Stimulated activated CD8-positive, alpha-beta memory T cell treated with anti-CD3 and anti-CD28 coated beads, Interleukin-12 subunit alpha, Interleukin-12 subunit beta, amount 100 ng/mL, for 4 hours (primary cell): ENCODE measurements around the gene PPP1R15B.

Source experiments
- DNase-seq: peaks from one replicate; pipeline ENCODE4 v3.0.0-alpha.2; 2020; ENCODE audit warnings: low read depth

The PPP1R15B gene

GRCh38 chr1:204411451-204412204 is at the start of gene PPP1R15B:
Gene PPP1R15B, minus strand, starts transcription at chr1:204411817. Its CDS starts 406 bp downstream, at chr1:204411411.
- peak; percentile 98 for DNase-seq

DNA sequence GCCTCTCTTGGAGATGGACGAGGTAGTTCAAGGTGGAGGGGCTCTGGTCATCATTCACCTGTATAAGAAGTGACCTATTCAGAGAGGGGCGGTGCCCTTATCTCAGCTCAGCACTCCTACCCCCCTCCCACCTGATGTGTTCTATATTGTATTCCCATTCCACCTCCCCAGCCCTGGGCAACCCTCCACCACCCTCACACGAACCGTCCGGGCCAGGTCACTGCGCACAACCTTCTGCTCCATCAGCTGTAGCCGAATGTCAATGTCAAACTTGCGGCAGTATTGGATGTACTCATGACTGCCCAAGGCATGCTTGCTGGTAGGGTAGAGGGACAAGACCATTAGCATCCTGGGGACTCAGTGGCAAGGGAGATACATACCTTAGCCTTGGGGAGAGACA is 48.7 kb upstream of the PPP1R15B start:
- DNase-seq, result no peak

DNA sequence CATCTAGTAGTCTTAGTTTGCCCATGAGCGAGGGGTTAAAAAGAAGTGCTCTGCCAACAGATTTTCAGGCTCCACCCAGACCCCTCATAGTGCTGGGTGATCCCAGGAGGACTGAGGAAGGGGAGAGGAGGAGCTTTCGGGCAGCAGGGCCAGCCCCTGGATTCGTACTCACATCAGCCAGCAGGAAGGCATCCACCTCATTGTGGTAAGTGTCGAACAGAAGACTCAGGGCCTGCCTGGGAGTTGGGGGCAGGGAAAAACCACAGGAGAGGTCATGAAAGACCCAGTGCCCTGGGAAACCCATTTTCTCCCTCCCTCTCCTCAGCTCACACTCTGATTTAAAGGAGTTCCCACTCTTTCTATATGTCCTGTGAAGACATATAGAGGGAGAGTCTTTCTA is 48.1 kb upstream of the PPP1R15B start:
- DNase-seq, result no peak

- no peak for DNase-seq
Measured at GRCh38 chr1:204457666-204458065, 46.0 kb upstream of the PPP1R15B start.

- no peak for DNase-seq
Measured at GRCh38 chr1:204456826-204457442, 45.3 kb upstream of the PPP1R15B start.

GRCh38 chr1:204455831-204456145 is 44.2 kb upstream of the PPP1R15B start:
- no peak for DNase-seq

GRCh38 chr1:204455063-204455830 is 43.6 kb upstream of the PPP1R15B start:
- no peak for DNase-seq

- DNase-seq, result no peak
Measured at GRCh38 chr1:204454476-204454875, 42.9 kb upstream of the PPP1R15B start.

- DNase-seq, result peak; percentile 66
Measured at GRCh38 chr1:204453141-204453772, 41.6 kb upstream of the PPP1R15B start.

DNA sequence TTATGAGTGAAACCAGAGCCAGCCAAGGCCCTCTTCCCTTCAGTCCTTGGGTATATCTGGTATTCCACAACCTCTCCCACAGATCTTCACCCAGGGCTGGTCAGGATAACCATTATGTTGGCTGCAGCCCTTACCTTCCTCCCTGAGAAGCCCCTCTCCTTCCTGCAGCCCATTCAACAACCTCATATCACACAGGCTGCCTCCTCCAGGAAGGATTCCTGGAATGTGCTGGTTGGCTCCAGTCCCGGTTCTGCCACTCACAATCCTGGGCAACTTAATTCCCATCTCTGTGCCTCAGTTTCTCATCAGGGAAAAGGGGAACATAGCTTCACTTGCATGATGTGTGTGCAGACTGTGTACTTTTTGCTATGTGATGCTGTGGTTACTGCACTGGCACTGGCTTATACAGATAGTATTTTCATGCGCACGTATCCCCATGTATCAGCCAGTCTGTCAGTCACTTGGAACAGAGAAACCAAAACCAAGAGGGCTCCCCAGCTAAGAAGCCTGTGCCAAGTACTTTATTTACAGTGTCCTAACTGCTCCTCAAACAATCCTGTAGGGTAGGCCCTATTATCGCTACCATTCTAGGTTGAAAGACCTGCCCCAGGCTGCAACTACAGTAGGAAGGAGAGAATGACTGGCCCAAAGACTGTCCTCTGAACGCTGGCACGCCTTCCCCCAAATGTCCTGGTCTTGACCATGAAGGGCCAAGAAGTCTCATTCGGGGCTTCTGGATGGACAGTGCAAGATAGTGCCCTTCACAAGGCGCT is 39.9 kb upstream of the PPP1R15B start:
- DNase-seq, result no peak

DNA sequence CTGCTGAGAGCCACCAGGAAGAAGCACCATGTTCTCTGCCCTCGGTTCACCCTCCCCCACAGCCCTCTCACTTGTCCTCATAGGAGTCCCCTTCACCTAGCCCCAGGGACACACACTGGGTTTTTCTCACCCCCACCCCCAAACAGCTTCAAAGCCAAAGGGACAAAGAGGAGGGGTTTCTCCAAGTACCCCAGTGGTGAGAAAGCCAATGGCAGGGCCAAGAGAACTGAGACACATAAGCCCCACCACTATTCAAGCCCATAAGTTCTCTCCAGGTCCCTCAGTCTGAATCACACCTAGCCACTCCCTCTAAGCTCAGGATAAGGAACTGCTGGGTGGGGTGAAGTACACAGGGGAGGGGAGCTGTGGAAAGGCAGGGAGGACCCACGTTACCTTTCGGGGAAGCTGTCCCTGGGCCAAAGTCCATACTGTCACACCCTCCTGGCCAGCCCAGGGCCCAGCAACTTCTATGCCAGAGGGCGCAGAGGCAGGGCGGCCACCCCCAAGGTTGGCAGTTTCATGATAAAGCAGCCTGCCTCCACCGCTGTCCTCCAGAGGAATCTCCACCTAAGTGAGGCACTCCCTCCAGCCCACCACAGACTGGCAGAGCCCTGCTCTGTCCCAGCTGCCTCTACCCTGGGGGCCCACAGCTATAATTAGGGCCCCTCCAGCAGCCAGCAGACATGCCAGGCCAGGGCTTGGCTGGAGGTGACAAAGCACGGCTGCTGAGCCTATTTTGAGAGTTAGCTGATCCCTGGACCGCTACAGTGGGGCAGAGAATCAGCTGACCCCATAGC is 39.0 kb upstream of the PPP1R15B start:
- no peak for DNase-seq

DNA sequence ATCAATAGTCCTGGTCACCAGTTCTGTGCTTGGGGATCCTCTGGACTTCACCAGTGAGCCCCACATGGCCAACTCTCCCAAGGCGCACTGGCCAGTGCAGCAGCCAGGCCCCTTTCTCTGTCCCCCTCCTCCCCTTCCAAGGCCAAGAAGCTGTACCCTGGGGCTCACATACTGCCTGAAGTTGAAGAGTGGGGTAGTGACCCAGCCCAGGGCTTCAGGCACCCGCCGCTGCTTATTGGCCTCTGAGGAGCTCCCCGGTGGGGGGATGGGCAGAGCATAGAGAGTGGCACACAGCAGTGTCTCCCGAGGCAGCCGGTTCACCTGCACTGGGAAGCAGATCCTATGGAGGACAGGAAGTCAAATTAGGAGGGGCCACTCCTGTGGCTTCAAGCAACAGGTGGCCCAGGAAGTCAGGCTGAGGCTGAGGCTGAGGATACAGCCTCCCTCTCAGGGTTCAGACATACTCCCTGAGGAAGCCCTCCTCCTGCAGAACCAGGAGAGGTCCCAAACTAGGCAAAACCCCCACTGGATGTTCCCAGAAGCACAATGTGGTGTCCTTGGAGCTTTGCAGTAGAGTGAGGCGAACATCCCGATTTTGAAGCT is 38.2 kb upstream of the PPP1R15B start:
- DNase-seq, result no peak

- DNase-seq, result no peak
Measured at GRCh38 chr1:204448991-204449677, 37.5 kb upstream of the PPP1R15B start.

GRCh38 chr1:204448344-204448964 is 36.8 kb upstream of the PPP1R15B start:
- no peak for DNase-seq

- no peak for DNase-seq
Measured at GRCh38 chr1:204447736-204448135, 36.1 kb upstream of the PPP1R15B start.

DNA sequence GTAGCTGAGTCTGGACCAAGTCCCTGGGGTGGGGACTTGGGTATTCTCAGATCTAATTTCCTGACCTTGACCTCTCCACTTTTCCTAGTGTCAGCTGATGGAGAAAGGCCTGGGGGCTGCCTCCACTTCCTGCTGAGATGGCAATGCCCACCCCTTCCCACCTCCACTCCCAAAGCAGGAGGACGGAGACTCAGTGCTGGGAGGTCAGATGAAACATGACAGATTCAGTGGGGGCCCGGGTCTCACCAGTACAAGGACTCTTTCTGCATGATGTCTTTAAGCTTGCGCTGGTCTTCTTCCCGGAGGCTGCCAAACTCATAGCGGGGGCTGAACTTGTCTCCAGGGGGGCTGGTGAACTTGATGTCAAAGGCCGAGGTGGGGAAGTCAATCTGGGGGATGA is 35.6 kb upstream of the PPP1R15B start:
- no peak for DNase-seq

DNA sequence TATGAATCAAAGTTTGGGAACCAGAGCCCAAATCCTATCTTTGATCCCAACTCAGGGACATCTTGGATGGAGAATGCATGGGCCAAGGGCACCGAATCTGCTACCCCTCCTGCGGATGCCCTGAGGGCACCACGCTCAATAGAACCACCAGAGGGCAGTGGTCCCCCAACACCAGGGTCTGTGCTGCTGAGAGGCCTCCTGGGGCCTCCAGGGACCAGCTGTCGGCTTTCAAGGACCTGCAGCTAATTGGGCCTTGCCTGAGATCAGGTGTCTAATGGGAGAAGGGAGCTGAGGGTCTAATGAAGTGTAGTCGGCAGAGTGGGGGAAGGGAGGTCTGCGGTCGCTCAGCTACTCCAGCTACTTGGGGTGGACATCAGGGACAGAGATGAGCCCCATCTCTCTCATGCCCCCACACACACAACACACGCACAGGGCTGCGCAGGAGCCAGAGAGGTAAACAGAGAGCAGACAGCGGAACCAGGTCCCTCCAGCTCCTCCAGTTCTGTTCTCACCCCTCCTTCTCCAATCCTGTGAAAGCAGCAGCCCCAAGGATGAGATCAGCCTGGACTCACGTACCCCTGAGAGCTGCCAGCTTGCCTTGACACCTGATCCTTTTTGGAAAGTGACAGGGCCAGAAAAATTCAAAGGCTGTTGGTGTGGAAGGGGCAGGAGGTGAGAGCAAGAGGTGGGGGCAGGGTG is 34.9 kb upstream of the PPP1R15B start:
- peak; percentile 49 for DNase-seq

DNA sequence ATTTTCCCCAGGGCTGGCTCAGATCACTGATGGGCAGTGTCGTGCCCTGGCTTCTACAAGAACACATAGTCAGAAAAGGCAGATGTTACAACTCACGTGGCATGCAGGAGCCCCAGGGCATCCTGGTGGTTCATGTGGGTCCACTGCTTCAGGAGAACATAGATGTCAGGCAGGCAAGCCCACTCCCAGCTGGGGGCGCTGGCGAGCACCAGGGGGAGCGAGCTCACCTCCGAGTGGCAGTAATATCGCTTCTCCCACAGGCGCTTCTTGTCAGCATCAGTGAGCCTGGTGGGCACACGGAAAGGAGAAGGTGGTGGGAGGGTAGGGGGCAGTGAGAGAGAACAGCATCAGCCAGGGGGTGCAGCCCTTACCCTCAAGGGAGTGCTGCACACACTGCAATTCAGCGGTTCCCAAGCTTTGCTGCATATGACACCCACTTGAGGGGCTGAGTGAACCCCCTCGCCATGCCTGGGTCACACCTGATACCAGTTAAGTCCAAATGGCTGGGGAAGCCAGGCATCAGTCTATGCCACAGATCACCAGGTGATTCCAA is 34.3 kb upstream of the PPP1R15B start:
- DNase-seq, result no peak
